ENCODE results near the gene SOX12.
"Not testable (repeated sequence)": the region's sequence is repeated elsewhere in the genome, so short reads cannot be mapped to it uniquely, and the experiment has no call there.

The SOX12 gene

GRCh38 chr20:362271-363254 is 37.2 kb downstream of the SOX12 start:
- peak; percentile 82 for DNase-seq (ENCODE audit: low spot score)

GRCh38 chr20:363319-364078 is 38.1 kb downstream of the SOX12 start:
- no peak for DNase-seq (ENCODE audit: low spot score)

GRCh38 chr20:364905-365794 is 39.8 kb downstream of the SOX12 start:
- no peak for DNase-seq (ENCODE audit: low spot score)

- no peak for DNase-seq (ENCODE audit: low spot score)
Measured at GRCh38 chr20:366041-366718, 40.8 kb downstream of the SOX12 start.

- no peak for DNase-seq (ENCODE audit: low spot score)
Measured at GRCh38 chr20:366719-367485, 41.5 kb downstream of the SOX12 start.

- DNase-seq (ENCODE audit: low spot score) = no peak
Measured at GRCh38 chr20:367486-367887, 42.1 kb downstream of the SOX12 start.

GRCh38 chr20:368915-369314 is 43.6 kb downstream of the SOX12 start:
- DNase-seq (ENCODE audit: low spot score) = no peak

GRCh38 chr20:370151-370600 is 44.8 kb downstream of the SOX12 start:
- DNase-seq (ENCODE audit: low spot score) = no peak

GRCh38 chr20:370977-371754 is 45.8 kb downstream of the SOX12 start:
- DNase-seq (ENCODE audit: low spot score) = no peak

GRCh38 chr20:371755-372542 is 46.6 kb downstream of the SOX12 start:
- DNase-seq (ENCODE audit: low spot score) = peak; percentile 85

GRCh38 chr20:372543-373082 is 47.3 kb downstream of the SOX12 start:
- DNase-seq (ENCODE audit: low spot score) = not testable (repeated sequence)

GRCh38 chr20:373171-373890 is 48.0 kb downstream of the SOX12 start:
- DNase-seq (ENCODE audit: low spot score) = peak; percentile 53

- DNase-seq (ENCODE audit: low spot score) = no peak
Measured at GRCh38 chr20:375265-375889, 50.0 kb downstream of the SOX12 start.

GRCh38 chr20:376089-376488 is 50.7 kb downstream of the SOX12 start:
- no peak for DNase-seq (ENCODE audit: low spot score)

- DNase-seq (ENCODE audit: low spot score) = no peak
Measured at GRCh38 chr20:376750-377149, 51.4 kb downstream of the SOX12 start.

GRCh38 chr20:377578-377977 is 52.2 kb downstream of the SOX12 start:
- DNase-seq (ENCODE audit: low spot score) = not testable (repeated sequence)

GRCh38 chr20:378961-379336 is 53.6 kb downstream of the SOX12 start:
- no peak for DNase-seq (ENCODE audit: low spot score)

Data from HuH-7.5 (cell line).